ENCODE results near the gene TF.

TF gene

GRCh38 chr3:133753107-133753778 is 7.0 kb downstream of the TF start:
- no peak for TF ChIP-seq CTCF (IDR thresholded peaks at IDR 0.05; ENCODE audit: low read depth, low read length)
- H3K4me3 ChIP-seq (ENCODE audit: low read depth, low read length), result no peak overlapping the region
- DNase-seq (ENCODE audit: low read depth, low spot score), result no peak
- in situ Hi-C loops (cut with HindIII; ENCODE audit: low sequenced_read_pairs), result no loop called here

GRCh38 chr3:133753779-133754164 is 7.6 kb downstream of the TF start:
- H3K4me3 ChIP-seq (ENCODE audit: low read depth, low read length), result no peak overlapping the region
- in situ Hi-C loops (cut with HindIII; ENCODE audit: low sequenced_read_pairs), result no loop called here
- no peak for TF ChIP-seq CTCF (IDR thresholded peaks at IDR 0.05; ENCODE audit: low read depth, low read length)
- no peak for DNase-seq (ENCODE audit: low read depth, low spot score)

GRCh38 chr3:133754455-133754854 is 8.3 kb downstream of the TF start:
- no peak for TF ChIP-seq CTCF (IDR thresholded peaks at IDR 0.05; ENCODE audit: low read depth, low read length)
- H3K4me3 ChIP-seq (ENCODE audit: low read depth, low read length), result no peak overlapping the region
- in situ Hi-C loops (cut with HindIII; ENCODE audit: low sequenced_read_pairs), result no loop called here
- DNase-seq (ENCODE audit: low read depth, low spot score), result no peak

GRCh38 chr3:133754973-133755828 is 9.0 kb downstream of the TF start:
- in situ Hi-C loops (cut with HindIII; ENCODE audit: low sequenced_read_pairs), result no loop called here
- H3K4me3 ChIP-seq (ENCODE audit: low read depth, low read length), result no peak overlapping the region
- TF ChIP-seq CTCF (IDR thresholded peaks at IDR 0.05; ENCODE audit: low read depth, low read length), result no peak
- DNase-seq (ENCODE audit: low read depth, low spot score), result no peak

- no peak for TF ChIP-seq CTCF (IDR thresholded peaks at IDR 0.05; ENCODE audit: low read depth, low read length)
- DNase-seq (ENCODE audit: low read depth, low spot score), result no peak
- in situ Hi-C loops (cut with HindIII; ENCODE audit: low sequenced_read_pairs), result no loop called here
These were observed 10.8 kb downstream of the TF start for GRCh38 chr3:133756716-133757694.

More at GRCh38 chr3:133756716-133757694, 10.8 kb downstream of the TF start:
- H3K4me3 ChIP-seq (ENCODE audit: low read depth, low read length), result no peak overlapping the region

Measured in astrocyte of the spinal cord (primary cell).